ENCODE measurements around the gene ACKR4.
"Not testable (repeated sequence)": the region's sequence is repeated elsewhere in the genome, so short reads cannot be mapped to it uniquely, and the experiment has no call there.

ACKR4 gene

DNA sequence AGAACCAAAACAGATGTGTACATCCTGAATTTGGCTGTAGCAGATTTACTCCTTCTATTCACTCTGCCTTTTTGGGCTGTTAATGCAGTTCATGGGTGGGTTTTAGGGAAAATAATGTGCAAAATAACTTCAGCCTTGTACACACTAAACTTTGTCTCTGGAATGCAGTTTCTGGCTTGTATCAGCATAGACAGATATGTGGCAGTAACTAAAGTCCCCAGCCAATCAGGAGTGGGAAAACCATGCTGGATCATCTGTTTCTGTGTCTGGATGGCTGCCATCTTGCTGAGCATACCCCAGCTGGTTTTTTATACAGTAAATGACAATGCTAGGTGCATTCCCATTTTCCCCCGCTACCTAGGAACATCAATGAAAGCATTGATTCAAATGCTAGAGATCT lies 3.5 kb downstream of the ACKR4 start:
- peaks cover 25% of the 10 kb centered on the region for H3K36me3 ChIP-seq (ENCODE audit: insufficient read depth, low read length)
- not testable (repeated sequence) for H3K27me3 ChIP-seq (ENCODE audit: insufficient read depth, low read length); H3K4me1 ChIP-seq (ENCODE audit: insufficient read depth, low read length); H3K4me3 ChIP-seq (ENCODE audit: low read length); H2AFZ ChIP-seq (ENCODE audit: low read depth, low read length); H3K9me3 ChIP-seq (ENCODE audit: low read length)

DNA sequence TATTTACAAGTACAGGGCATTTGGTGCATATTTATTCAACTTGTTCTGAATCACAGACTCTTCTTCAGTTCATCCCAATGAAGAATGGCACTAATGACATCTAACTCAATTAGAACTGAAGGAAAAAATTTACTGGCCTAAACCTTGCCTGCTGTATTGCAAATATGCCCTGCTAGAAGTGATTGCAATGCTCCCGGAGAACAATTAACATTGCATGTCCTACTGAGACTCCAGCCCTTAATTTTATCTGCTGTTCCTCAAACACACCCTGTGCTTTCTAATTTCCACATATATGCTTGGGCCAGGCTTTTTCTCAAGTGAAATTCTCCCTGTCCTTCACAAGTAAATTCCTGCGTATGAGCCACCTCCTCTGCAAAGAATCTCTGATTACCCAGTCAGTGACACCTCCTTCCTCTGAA lies 8.3 kb downstream of the ACKR4 start:
- no peaks in the 10 kb centered on the region for H3K27me3 ChIP-seq (ENCODE audit: insufficient read depth, low read length)
- H3K36me3 ChIP-seq (ENCODE audit: insufficient read depth, low read length): peaks cover 14% of the 10 kb centered on the region
- no peak overlapping the region for H3K4me3 ChIP-seq (ENCODE audit: low read length)
- no peak overlapping the region for H2AFZ ChIP-seq (ENCODE audit: low read depth, low read length)
- no peaks in the 10 kb centered on the region for H3K4me1 ChIP-seq (ENCODE audit: insufficient read depth, low read length)
- no peaks in the 10 kb centered on the region for H3K9me3 ChIP-seq (ENCODE audit: low read length)

GRCh38 chr3:132606085-132606484 lies 9.0 kb downstream of the ACKR4 start:
- Histone ChIP-seq H3K9me3 (ENCODE audit: low read length) (no peaks in the 10 kb centered on the region), H2AFZ (ENCODE audit: low read depth, low read length) (no peak overlapping the region), H3K4me3 (ENCODE audit: low read length) (no peak overlapping the region), H3K4me1 (ENCODE audit: insufficient read depth, low read length) (no peaks in the 10 kb centered on the region), H3K36me3 (ENCODE audit: insufficient read depth, low read length) (peaks cover 14% of the 10 kb centered on the region), H3K27me3 (ENCODE audit: insufficient read depth, low read length) (no peaks in the 10 kb centered on the region)

DNA sequence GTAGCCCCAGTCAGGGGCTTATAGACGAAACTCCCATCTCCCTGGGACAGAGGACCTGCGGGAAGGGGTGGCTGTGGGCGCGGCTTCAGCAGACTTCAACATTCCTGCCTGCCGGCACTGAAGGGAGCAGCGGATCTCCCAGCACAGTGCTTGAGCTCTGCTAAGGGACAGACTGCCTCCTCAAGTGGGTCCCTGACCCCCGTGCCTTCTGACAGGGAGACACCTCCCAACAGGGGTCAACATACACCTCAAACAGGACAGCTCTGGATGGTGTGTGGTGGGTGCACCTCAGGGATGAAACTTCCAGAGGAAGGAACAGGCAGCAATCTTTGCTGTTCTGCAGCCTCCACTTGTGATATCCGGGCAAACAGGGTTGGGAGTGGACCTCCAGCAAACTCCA lies 9.6 kb downstream of the ACKR4 start:
- not testable (repeated sequence) for H3K4me3 ChIP-seq (ENCODE audit: low read length); H3K27me3 ChIP-seq (ENCODE audit: insufficient read depth, low read length); H3K4me1 ChIP-seq (ENCODE audit: insufficient read depth, low read length); H2AFZ ChIP-seq (ENCODE audit: low read depth, low read length); H3K9me3 ChIP-seq (ENCODE audit: low read length)
- H3K36me3 ChIP-seq (ENCODE audit: insufficient read depth, low read length): peaks cover 14% of the 10 kb centered on the region

- not testable (repeated sequence) for H3K9me3 ChIP-seq (ENCODE audit: low read length); H3K4me3 ChIP-seq (ENCODE audit: low read length); H3K4me1 ChIP-seq (ENCODE audit: insufficient read depth, low read length); H3K27me3 ChIP-seq (ENCODE audit: insufficient read depth, low read length); H2AFZ ChIP-seq (ENCODE audit: low read depth, low read length); H3K36me3 ChIP-seq (ENCODE audit: insufficient read depth, low read length)
Measured at GRCh38 chr3:132615301-132615700, 18.2 kb downstream of the ACKR4 start.

DNA sequence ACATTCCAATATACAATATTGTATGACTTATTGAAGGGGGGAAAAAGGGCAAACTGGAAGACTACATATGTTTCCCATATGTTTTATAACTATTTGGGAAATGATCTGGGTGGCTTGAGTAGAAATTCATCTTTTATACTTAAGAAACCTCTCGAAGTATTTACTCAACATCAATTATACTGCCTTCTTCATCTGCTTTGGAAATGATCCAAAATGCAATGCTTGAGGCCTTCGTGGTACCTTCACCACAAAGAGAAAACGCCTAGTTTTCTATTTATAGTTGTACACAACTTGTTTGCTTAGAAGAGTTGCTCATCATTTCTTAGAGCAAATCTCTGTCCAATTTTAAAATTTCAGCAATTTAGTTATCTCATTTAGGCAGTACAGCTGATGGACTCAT lies 18.8 kb downstream of the ACKR4 start:
- no peaks in the 10 kb centered on the region for H3K4me1 ChIP-seq (ENCODE audit: insufficient read depth, low read length)
- no peak overlapping the region for H2AFZ ChIP-seq (ENCODE audit: low read depth, low read length)
- H3K36me3 ChIP-seq (ENCODE audit: insufficient read depth, low read length): peaks cover 3% of the 10 kb centered on the region
- H3K4me3 ChIP-seq (ENCODE audit: low read length): no peak overlapping the region
- H3K9me3 ChIP-seq (ENCODE audit: low read length): peaks cover 1% of the 10 kb centered on the region
- H3K27me3 ChIP-seq (ENCODE audit: insufficient read depth, low read length): no peaks in the 10 kb centered on the region

DNA sequence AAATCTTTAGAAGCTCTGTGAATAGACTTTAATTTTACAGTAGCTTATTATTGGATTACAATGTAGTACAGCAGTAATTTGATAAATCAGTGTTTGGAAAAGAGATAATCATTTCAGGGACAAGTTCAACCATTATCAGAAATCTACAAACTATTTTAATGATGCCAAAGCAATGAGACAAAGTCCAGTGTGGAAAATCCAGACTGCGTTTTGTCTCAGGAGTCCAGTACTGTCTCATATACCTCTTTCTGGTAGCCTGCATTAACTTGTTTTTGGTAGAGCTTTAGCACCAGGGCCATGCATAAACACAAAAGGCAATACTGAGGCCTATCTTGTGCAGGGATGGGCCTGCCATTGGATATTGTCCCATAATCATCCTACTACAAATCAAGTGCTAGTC lies 19.7 kb downstream of the ACKR4 start:
- H2AFZ ChIP-seq (ENCODE audit: low read depth, low read length): no peak overlapping the region
- no peaks in the 10 kb centered on the region for H3K4me1 ChIP-seq (ENCODE audit: insufficient read depth, low read length)
- no peak overlapping the region for H3K4me3 ChIP-seq (ENCODE audit: low read length)
- peaks cover 7% of the 10 kb centered on the region for H3K36me3 ChIP-seq (ENCODE audit: insufficient read depth, low read length)
- H3K9me3 ChIP-seq (ENCODE audit: low read length): peaks cover 1% of the 10 kb centered on the region
- H3K27me3 ChIP-seq (ENCODE audit: insufficient read depth, low read length): no peaks in the 10 kb centered on the region

- peaks cover 22% of the 10 kb centered on the region for H3K36me3 ChIP-seq (ENCODE audit: insufficient read depth, low read length)
- H2AFZ ChIP-seq (ENCODE audit: low read depth, low read length): no peak overlapping the region
- no peaks in the 10 kb centered on the region for H3K9me3 ChIP-seq (ENCODE audit: low read length)
- H3K27me3 ChIP-seq (ENCODE audit: insufficient read depth, low read length): no peaks in the 10 kb centered on the region
- H3K4me1 ChIP-seq (ENCODE audit: insufficient read depth, low read length): no peaks in the 10 kb centered on the region
- no peak overlapping the region for H3K4me3 ChIP-seq (ENCODE audit: low read length)
Measured at GRCh38 chr3:132622148-132622547, 25.1 kb downstream of the ACKR4 start.

DNA sequence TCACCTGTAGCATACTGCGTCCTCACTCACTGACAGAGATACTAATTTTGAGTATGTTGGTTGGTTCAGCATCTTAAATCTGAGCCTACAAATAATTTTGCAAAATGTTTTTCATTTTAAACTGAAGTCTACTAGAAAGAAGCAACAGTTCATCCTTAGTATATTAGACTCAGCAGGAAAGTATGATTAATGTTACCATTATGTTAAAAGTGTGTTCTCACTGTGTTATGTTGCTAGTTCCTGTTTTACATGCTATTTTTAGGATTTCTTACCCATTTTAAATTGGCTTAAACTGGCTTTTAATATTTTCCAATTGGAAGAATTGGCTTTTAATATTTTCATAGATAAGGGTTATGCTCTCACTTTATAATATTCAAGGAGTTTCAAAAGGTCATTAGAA lies 25.7 kb downstream of the ACKR4 start:
- H3K27me3 ChIP-seq (ENCODE audit: insufficient read depth, low read length): no peaks in the 10 kb centered on the region
- H3K9me3 ChIP-seq (ENCODE audit: low read length): no peaks in the 10 kb centered on the region

GRCh38 chr3:132623646-132624045 lies 26.6 kb downstream of the ACKR4 start:
- Histone ChIP-seq H3K4me3 (ENCODE audit: low read length) (no peak overlapping the region), H2AFZ (ENCODE audit: low read depth, low read length) (no peak overlapping the region), H3K4me1 (ENCODE audit: insufficient read depth, low read length) (no peaks in the 10 kb centered on the region), H3K9me3 (ENCODE audit: low read length) (no peaks in the 10 kb centered on the region), H3K36me3 (ENCODE audit: insufficient read depth, low read length) (peaks cover 26% of the 10 kb centered on the region), H3K27me3 (ENCODE audit: insufficient read depth, low read length) (no peaks in the 10 kb centered on the region)

More for the DNA sequence above, 25.7 kb downstream of the ACKR4 start:
- Histone ChIP-seq H3K4me1 (ENCODE audit: insufficient read depth, low read length) (no peaks in the 10 kb centered on the region), H2AFZ (ENCODE audit: low read depth, low read length) (no peak overlapping the region), H3K36me3 (ENCODE audit: insufficient read depth, low read length) (peaks cover 26% of the 10 kb centered on the region), H3K4me3 (ENCODE audit: low read length) (no peak overlapping the region)

DNA sequence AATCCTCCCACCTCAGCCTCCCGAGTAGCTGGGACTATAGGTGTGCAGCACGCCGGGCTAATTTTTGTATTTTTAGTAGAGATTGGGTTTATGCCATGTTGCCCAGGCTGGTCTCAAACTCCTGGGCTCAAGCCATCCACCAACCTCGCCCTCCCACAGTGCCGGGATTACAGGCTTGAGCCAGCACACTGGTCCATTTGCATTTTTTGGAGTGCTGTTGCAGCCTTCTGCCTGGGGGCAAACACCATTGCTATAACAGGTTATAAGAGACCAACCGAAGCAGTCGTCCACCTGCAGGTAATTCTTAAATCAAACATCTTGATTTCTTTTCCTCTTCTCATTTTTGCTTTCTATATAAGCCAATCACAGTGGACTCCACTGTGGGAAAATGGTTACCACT lies 27.7 kb downstream of the ACKR4 start:
- Histone ChIP-seq H3K4me3 (ENCODE audit: low read length) (no peak overlapping the region), H3K4me1 (ENCODE audit: insufficient read depth, low read length) (no peaks in the 10 kb centered on the region), H2AFZ (ENCODE audit: low read depth, low read length) (no peak overlapping the region), H3K9me3 (ENCODE audit: low read length) (no peaks in the 10 kb centered on the region), H3K36me3 (ENCODE audit: insufficient read depth, low read length) (peaks cover 26% of the 10 kb centered on the region), H3K27me3 (ENCODE audit: insufficient read depth, low read length) (no peaks in the 10 kb centered on the region)

DNA sequence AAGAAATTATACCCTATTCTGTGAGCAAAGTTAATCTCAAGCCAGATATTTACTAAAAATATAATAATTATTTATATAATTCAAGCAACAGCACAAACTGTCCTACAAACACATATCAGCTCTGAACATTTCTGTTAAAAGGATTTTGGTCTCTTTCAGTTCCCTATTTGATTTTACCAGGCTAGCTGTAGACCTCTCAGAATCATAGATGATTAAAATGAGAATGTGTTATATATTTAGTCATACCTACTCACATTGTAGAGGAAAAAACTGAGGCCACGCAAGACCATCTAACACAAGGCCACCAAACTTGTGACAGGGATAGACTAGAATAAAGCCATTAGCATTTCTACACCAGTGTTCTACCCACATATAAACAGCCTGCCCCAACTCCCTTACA lies 28.5 kb downstream of the ACKR4 start:
- Histone ChIP-seq H3K36me3 (ENCODE audit: insufficient read depth, low read length) (peaks cover 29% of the 10 kb centered on the region), H3K27me3 (ENCODE audit: insufficient read depth, low read length) (no peaks in the 10 kb centered on the region), H3K4me3 (ENCODE audit: low read length) (no peak overlapping the region), H2AFZ (ENCODE audit: low read depth, low read length) (no peak overlapping the region), H3K9me3 (ENCODE audit: low read length) (no peaks in the 10 kb centered on the region), H3K4me1 (ENCODE audit: insufficient read depth, low read length) (no peaks in the 10 kb centered on the region)

- H3K27me3 ChIP-seq (ENCODE audit: insufficient read depth, low read length): no peaks in the 10 kb centered on the region
- no peaks in the 10 kb centered on the region for H3K4me1 ChIP-seq (ENCODE audit: insufficient read depth, low read length)
- no peaks in the 10 kb centered on the region for H3K9me3 ChIP-seq (ENCODE audit: low read length)
- peaks cover 25% of the 10 kb centered on the region for H3K36me3 ChIP-seq (ENCODE audit: insufficient read depth, low read length)
- no peak overlapping the region for H3K4me3 ChIP-seq (ENCODE audit: low read length)
- no peak overlapping the region for H2AFZ ChIP-seq (ENCODE audit: low read depth, low read length)
Measured at GRCh38 chr3:132626955-132627354, 29.9 kb downstream of the ACKR4 start.

DNA sequence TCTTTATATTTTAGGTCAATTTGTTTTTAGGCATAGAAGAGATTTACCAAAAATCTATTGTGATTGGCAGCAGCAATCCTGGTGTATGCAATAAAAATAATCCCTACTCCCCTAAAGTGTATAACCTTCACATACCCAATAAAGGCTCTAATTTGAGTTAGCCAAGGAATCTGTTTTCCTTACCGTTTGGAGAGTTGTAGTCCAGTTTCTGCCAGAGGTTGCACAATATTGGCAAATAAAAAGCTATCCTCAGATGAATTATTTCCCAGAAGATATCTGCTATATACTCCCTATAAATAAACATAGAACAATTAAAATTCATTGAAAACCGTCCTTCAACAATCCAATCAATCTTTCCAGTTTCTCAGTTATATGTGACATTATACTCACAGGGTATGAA lies 31.1 kb downstream of the ACKR4 start:
- Histone ChIP-seq H3K4me3 (ENCODE audit: low read length) (no peak overlapping the region), H3K4me1 (ENCODE audit: insufficient read depth, low read length) (no peaks in the 10 kb centered on the region), H2AFZ (ENCODE audit: low read depth, low read length) (no peak overlapping the region), H3K9me3 (ENCODE audit: low read length) (no peaks in the 10 kb centered on the region), H3K27me3 (ENCODE audit: insufficient read depth, low read length) (no peaks in the 10 kb centered on the region), H3K36me3 (ENCODE audit: insufficient read depth, low read length) (peaks cover 25% of the 10 kb centered on the region)

All from neuron (in vitro differentiated cells).